GM12865 (cell line): ENCODE measurements around the gene ANK2.

Experiments
- DNase-seq: peaks from one replicate; pipeline ENCODE4 v3.0.0; 2010; ENCODE audit warnings: low read depth
- H3K4me3 ChIP-seq: 2 replicates; pipeline ENCODE4 v1.5.1; 2011; ENCODE audit warnings: mild to moderate bottlenecking, low read depth, low read length, control low read depth
- CTCF ChIP-seq: IDR thresholded peaks from 2 replicates; pipeline ENCODE4 v1.5.1; 2011; ENCODE audit warnings: low read length, control low read depth, low read depth, inconsistent platforms; ENCODE audit not compliant: insufficient read depth; ENCODE audit errors: missing control alignments

Gene ANK2

GRCh38 chr4:113347245-113347644 is 297.8 kb downstream of the ANK2 start:
- no peak for TF ChIP-seq CTCF
- no peak for DNase-seq

GRCh38 chr4:113349430-113349829 is 300.0 kb downstream of the ANK2 start:
- no peak for TF ChIP-seq CTCF
- no peak for DNase-seq
- H3K4me3 ChIP-seq = no peak overlapping the region

More at GRCh38 chr4:113347245-113347644, 297.8 kb downstream of the ANK2 start:
- H3K4me3 ChIP-seq = no peak overlapping the region

GRCh38 chr4:113350576-113350975 is 301.1 kb downstream of the ANK2 start:
- peak; percentile 41 for DNase-seq
- no peak for TF ChIP-seq CTCF
- no peak overlapping the region for H3K4me3 ChIP-seq

- TF ChIP-seq CTCF = peak; percentile 25
- DNase-seq = peak; percentile 93
Observed at GRCh38 chr4:113355550-113356371, 306.3 kb downstream of the ANK2 start.

GRCh38 chr4:113356453-113356852 is 307.0 kb downstream of the ANK2 start:
- no peak for TF ChIP-seq CTCF
- H3K4me3 ChIP-seq = no peak overlapping the region
- DNase-seq = no peak

More at GRCh38 chr4:113355550-113356371, 306.3 kb downstream of the ANK2 start:
- H3K4me3 ChIP-seq = no peak overlapping the region; the same call in 1 of the 2 replicates

- TF ChIP-seq CTCF = no peak
- no peak overlapping the region for H3K4me3 ChIP-seq
- no peak for DNase-seq
Observed at GRCh38 chr4:113358784-113359183, 309.3 kb downstream of the ANK2 start.

- no peak for TF ChIP-seq CTCF
- no peak overlapping the region for H3K4me3 ChIP-seq
- no peak for DNase-seq
Observed at GRCh38 chr4:113365377-113365776, 315.9 kb downstream of the ANK2 start.
